Islet of Langerhans (tissue), 1 donor: ENCODE results near the gene AUP1.
"Not testable (repeated sequence)": the region's sequence is repeated elsewhere in the genome, so short reads cannot be mapped to it uniquely, and the experiment has no call there.

Experiments
- FAIRE-seq: peaks from one replicate; lab custom pipeline; 2011; peaks lifted over from hg19 to GRCh38; lab: Jason Lieb, UNC

The AUP1 gene

GRCh38 chr2:74497777-74498499 is 31.6 kb downstream of the AUP1 start:
- no peak for FAIRE-seq

- no peak for FAIRE-seq
Observed at GRCh38 chr2:74496997-74497776, 32.3 kb downstream of the AUP1 start.

- FAIRE-seq = no peak
Observed at GRCh38 chr2:74495440-74495839, 34.1 kb downstream of the AUP1 start.

GRCh38 chr2:74493546-74493945 is 36.0 kb downstream of the AUP1 start:
- no peak for FAIRE-seq

- no peak for FAIRE-seq
Observed at GRCh38 chr2:74491648-74492544, 37.6 kb downstream of the AUP1 start.

- FAIRE-seq = no peak
Observed at GRCh38 chr2:74489906-74490305, 39.6 kb downstream of the AUP1 start.

- FAIRE-seq = no peak
Observed at GRCh38 chr2:74488643-74489481, 40.6 kb downstream of the AUP1 start.

GRCh38 chr2:74486141-74486540 is 43.4 kb downstream of the AUP1 start:
- no peak for FAIRE-seq

GRCh38 chr2:74483675-74484164 is 45.8 kb downstream of the AUP1 start:
- FAIRE-seq = not testable (repeated sequence)

- FAIRE-seq = no peak
Observed at GRCh38 chr2:74482801-74483674, 46.5 kb downstream of the AUP1 start, which contains the start of the genes CCDC142 and TTC31. TSS of gene CCDC142 (minus strand) at chr2:74482998. CDS start at chr2:74482837, 161 bp downstream. TSS of gene TTC31 (plus strand) at chr2:74483081. CDS start at chr2:74483096, 15 bp downstream.

GRCh38 chr2:74481961-74482800 is 47.3 kb downstream of the AUP1 start:
- no peak for FAIRE-seq

GRCh38 chr2:74481431-74481830 is 48.1 kb downstream of the AUP1 start:
- no peak for FAIRE-seq
